HEK293 (cell line): ENCODE data around the gene WDFY2.

Source experiments
- CTCF ChIA-PET: fragments of 350-600 bp; formaldehyde crosslinking; extraction: SDS; loops from one replicate; lab custom pipeline; 2021; ENCODE audit warnings: antibody characterized with exemption; lab: Yijun Ruan, JAX
- POLR2A ChIA-PET: fragments of 300-600 bp; formaldehyde crosslinking; extraction: SDS; loops from one replicate; lab custom pipeline; 2020; ENCODE audit warnings: antibody characterized with exemption, inconsistent platforms; lab: Yijun Ruan, JAX
- H3K27ac ChIP-seq: fragments of 200-500 bp; sonication (Bioruptor generic); 2 replicates; pipeline ENCODE4 v1.5.1; 2014; ENCODE audit warnings: low read depth, low read length, control low read depth, inconsistent platforms; ENCODE audit errors: extremely low read depth
- H3K36me3 ChIP-seq, 2 experiments: fragments of 200-500 bp in 1 of 2; sonication (Bioruptor generic) in 1 of 2; 1 replicate in 1 of 2; 2 replicates in 1 of 2; pipeline ENCODE4 v1.5.1; 2014 to 2017; ENCODE audit warnings: inconsistent platforms in 2 of 2, low read length in 2 of 2; ENCODE audit not compliant: control insufficient read depth in 2 of 2, insufficient read depth in 1 of 2
- H3K4me1 ChIP-seq: fragments of 200-500 bp; sonication (Bioruptor generic); 2 replicates; pipeline ENCODE4 v1.5.1; 2014; ENCODE audit warnings: mild to moderate bottlenecking, low read length, inconsistent platforms; ENCODE audit not compliant: control insufficient read depth, insufficient read depth
- H3K4me3 ChIP-seq: 2 replicates; pipeline ENCODE4 v1.5.1; 2011; ENCODE audit warnings: low read depth, mild to moderate bottlenecking, control low read depth, low read length, moderate library complexity
- H3K9me3 ChIP-seq: fragments of 200-500 bp; sonication (Bioruptor generic); 2 replicates; pipeline ENCODE4 v1.5.1; 2014; ENCODE audit warnings: low read depth, low read length, inconsistent platforms; ENCODE audit not compliant: control insufficient read depth, insufficient read depth
- KLF9 ChIP-seq: fragments of 450-650 bp; formaldehyde crosslinking; IDR thresholded peaks from 2 replicates; pipeline ENCODE4 v1.5.1; 2016; ENCODE audit warnings: missing biosample characterization, missing genetic modification characterization, low read depth
- SCRT2 ChIP-seq: fragments of 450-650 bp; formaldehyde crosslinking; IDR thresholded peaks from 2 replicates; pipeline ENCODE4 v1.5.1; 2016; ENCODE audit warnings: missing biosample characterization, missing genetic modification characterization
- SETDB1 ChIP-seq: IDR thresholded peaks from one replicate; pipeline ENCODE4 v1.6.1; 2017; ENCODE audit warnings: mild to moderate bottlenecking, low read length, moderate library complexity, mixed read lengths; ENCODE audit not compliant: insufficient read length
- ZBTB17 ChIP-seq: fragments of 450-650 bp; formaldehyde crosslinking; IDR thresholded peaks from 2 replicates; pipeline ENCODE4 v1.5.1; 2016; ENCODE audit warnings: missing biosample characterization, missing genetic modification characterization
- ZBTB48 ChIP-seq: fragments of 450-650 bp; formaldehyde crosslinking; IDR thresholded peaks from 2 replicates; pipeline ENCODE4 v1.5.1; 2016; ENCODE audit warnings: missing biosample characterization, missing genetic modification characterization
- ZBTB7A ChIP-seq: fragments of 450-650 bp; formaldehyde crosslinking; IDR thresholded peaks from 2 replicates; pipeline ENCODE4 v1.5.1; 2016; ENCODE audit warnings: low read depth, missing biosample characterization, missing genetic modification characterization
- ZNF112 ChIP-seq: fragments of 450-650 bp; formaldehyde crosslinking; IDR thresholded peaks from 2 replicates; pipeline ENCODE4 v1.5.0; 2017; ENCODE audit warnings: missing biosample characterization, missing genetic modification characterization
- ZNF19 ChIP-seq: fragments of 450-650 bp; formaldehyde crosslinking; IDR thresholded peaks from 2 replicates; pipeline ENCODE4; 2016; ENCODE audit warnings: missing biosample characterization, missing genetic modification characterization, low read depth
- ZNF449 ChIP-seq: fragments of 450-650 bp; formaldehyde crosslinking; IDR thresholded peaks from 2 replicates; pipeline ENCODE4 v1.5.1; 2017; ENCODE audit warnings: missing biosample characterization, mild to moderate bottlenecking, missing genetic modification characterization, moderate library complexity
- ZNF488 ChIP-seq: fragments of 450-650 bp; formaldehyde crosslinking; IDR thresholded peaks from 2 replicates; pipeline ENCODE4 v1.5.1; 2016; ENCODE audit warnings: missing biosample characterization, missing genetic modification characterization
- ZNF561 ChIP-seq: fragments of 450-650 bp; IDR thresholded peaks from 2 replicates; pipeline ENCODE4 v1.5.1; 2018; ENCODE audit warnings: missing biosample characterization, missing genetic modification characterization, borderline replicate concordance
- ZNF623 ChIP-seq: fragments of 450-650 bp; formaldehyde crosslinking; IDR thresholded peaks from 2 replicates; pipeline ENCODE4 v1.5.1; 2016; ENCODE audit warnings: missing biosample characterization, missing genetic modification characterization
- ZNF629 ChIP-seq: fragments of 450-650 bp; formaldehyde crosslinking; IDR thresholded peaks from 2 replicates; pipeline ENCODE4 v1.5.1; 2017; ENCODE audit warnings: missing biosample characterization, missing genetic modification characterization
- ZNF660 ChIP-seq: fragments of 450-650 bp; IDR thresholded peaks from 2 replicates; pipeline ENCODE4 v1.5.1; 2018; ENCODE audit warnings: missing biosample characterization, mild to moderate bottlenecking, missing genetic modification characterization
- ZNF670 ChIP-seq: fragments of 450-650 bp; formaldehyde crosslinking; IDR thresholded peaks from 2 replicates; pipeline ENCODE4 v1.5.1; 2016; ENCODE audit warnings: missing biosample characterization, missing genetic modification characterization, low read depth
- ZNF76 ChIP-seq: fragments of 450-650 bp; formaldehyde crosslinking; IDR thresholded peaks from 2 replicates; pipeline ENCODE4; 2016; ENCODE audit warnings: low read depth, missing biosample characterization, missing genetic modification characterization, borderline replicate concordance
- ZSCAN16 ChIP-seq: fragments of 450-650 bp; formaldehyde crosslinking; IDR thresholded peaks from 2 replicates; pipeline ENCODE4 v1.5.1; 2016; ENCODE audit warnings: missing biosample characterization, missing genetic modification characterization
- ZSCAN30 ChIP-seq: fragments of 450-650 bp; IDR thresholded peaks from 2 replicates; pipeline ENCODE4 v1.5.1; 2018; ENCODE audit warnings: missing biosample characterization, mild to moderate bottlenecking, missing genetic modification characterization, moderate library complexity

Gene WDFY2

GRCh38 chr13:51715613-51716012, 131.4 kb downstream of the WDFY2 start (continued):
- no peak for TF ChIP-seq ZNF449

GRCh38 chr13:51717786-51718398, 133.6 kb downstream of the WDFY2 start:
- Histone ChIP-seq H3K9me3 (no peaks in the 10 kb centered on the region), H3K4me1 (no peaks in the 10 kb centered on the region), H3K4me3 (no peak overlapping the region)
- CTCF ChIA-PET: no interaction called here
- POLR2A ChIA-PET: no interaction called here
- 0 out of 2 replicates have a peak, but pooled peaks have one; percentile 14 for TF ChIP-seq ZBTB17 (tag by site-specific recombination)
- no peak for TF ChIP-seq ZBTB7A (tag by site-specific recombination)
- peak; percentile 9; the same call in 1 of the 2 replicates for TF ChIP-seq ZNF629
- TF ChIP-seq ZSCAN30 (tag by site-specific recombination): no peak
- TF ChIP-seq ZNF19 (tag by site-specific recombination): no peak
- no peak for TF ChIP-seq SETDB1
- TF ChIP-seq SCRT2 (tag by site-specific recombination): peak; percentile 79
- TF ChIP-seq ZNF488: no peak
- no peak for TF ChIP-seq ZNF561
- TF ChIP-seq, all 188 proteins: peak for 3
- no peaks in the 10 kb centered on the region for H3K36me3 ChIP-seq
- no peak overlapping the region for H3K27ac ChIP-seq

GRCh38 chr13:51719394-51719793, 135.1 kb downstream of the WDFY2 start:
- CTCF ChIA-PET: no interaction called here
- Histone ChIP-seq H3K9me3 (no peaks in the 10 kb centered on the region), H3K4me3 (no peak overlapping the region), H3K27ac (no peak overlapping the region), H3K4me1 (no peaks in the 10 kb centered on the region), H3K36me3 (no peaks in the 10 kb centered on the region)
- no peak for TF ChIP-seq ZNF76 (tag by site-specific recombination)
- TF ChIP-seq KLF9: no peak
- TF ChIP-seq ZNF623 (tag by site-specific recombination): no peak
- no peak for TF ChIP-seq ZNF670 (tag by site-specific recombination)
- POLR2A ChIA-PET: no interaction called here

GRCh38 chr13:51721496-51721895, 137.2 kb downstream of the WDFY2 start:
- ChIA-PET CTCF (no interaction called here), POLR2A (no interaction called here)
- H3K9me3 ChIP-seq: no peaks in the 10 kb centered on the region
- TF ChIP-seq ZNF112 (no peak), ZBTB48 (tag by site-specific recombination) (no peak), ZSCAN16 (tag by site-specific recombination) (no peak), ZNF660 (tag by site-specific recombination) (no peak)
- H3K4me1 ChIP-seq: no peaks in the 10 kb centered on the region
- no peak overlapping the region for H3K4me3 ChIP-seq
- H3K27ac ChIP-seq: no peak overlapping the region
- no peaks in the 10 kb centered on the region; a peak in 1 of 3 replicates for H3K36me3 ChIP-seq
